ENCODE results near the gene EPB41. TPM values are rescaled to one million over a fixed set of nuclear protein-coding genes. Genes with fewer than 3 reads are reported as not detected.

The EPB41 gene
- total and polyA plus RNA-seq, 9 of the 15 experiments (the other 6 are each of a cell fraction or from before 2014, with no cell fraction given) = 3.7 to 213 (median 141) TPM

DNA sequence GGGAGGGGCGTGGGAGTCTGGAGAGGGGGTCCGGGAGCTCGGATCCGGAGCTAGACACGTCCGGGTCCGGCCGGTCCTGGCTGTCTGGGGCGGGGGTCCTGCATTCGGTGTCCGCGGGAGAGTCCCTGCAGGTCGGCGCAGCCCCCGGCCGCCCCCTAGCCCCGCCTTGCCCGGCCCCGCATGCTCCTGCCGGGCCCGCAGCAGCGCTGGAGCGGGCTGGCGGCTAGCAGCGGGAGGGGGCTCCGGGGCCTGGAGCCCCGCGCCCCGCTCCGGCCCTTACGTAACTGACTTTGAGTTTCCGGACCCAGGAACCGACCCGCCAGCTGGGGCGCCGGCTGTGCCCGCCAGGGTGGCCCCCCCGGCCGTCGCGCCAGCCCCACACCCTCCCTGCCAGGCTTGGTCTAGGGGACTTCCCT lies 26.9 kb upstream of the EPB41 start (continued):
- TF ChIP-seq, protein P1, sequence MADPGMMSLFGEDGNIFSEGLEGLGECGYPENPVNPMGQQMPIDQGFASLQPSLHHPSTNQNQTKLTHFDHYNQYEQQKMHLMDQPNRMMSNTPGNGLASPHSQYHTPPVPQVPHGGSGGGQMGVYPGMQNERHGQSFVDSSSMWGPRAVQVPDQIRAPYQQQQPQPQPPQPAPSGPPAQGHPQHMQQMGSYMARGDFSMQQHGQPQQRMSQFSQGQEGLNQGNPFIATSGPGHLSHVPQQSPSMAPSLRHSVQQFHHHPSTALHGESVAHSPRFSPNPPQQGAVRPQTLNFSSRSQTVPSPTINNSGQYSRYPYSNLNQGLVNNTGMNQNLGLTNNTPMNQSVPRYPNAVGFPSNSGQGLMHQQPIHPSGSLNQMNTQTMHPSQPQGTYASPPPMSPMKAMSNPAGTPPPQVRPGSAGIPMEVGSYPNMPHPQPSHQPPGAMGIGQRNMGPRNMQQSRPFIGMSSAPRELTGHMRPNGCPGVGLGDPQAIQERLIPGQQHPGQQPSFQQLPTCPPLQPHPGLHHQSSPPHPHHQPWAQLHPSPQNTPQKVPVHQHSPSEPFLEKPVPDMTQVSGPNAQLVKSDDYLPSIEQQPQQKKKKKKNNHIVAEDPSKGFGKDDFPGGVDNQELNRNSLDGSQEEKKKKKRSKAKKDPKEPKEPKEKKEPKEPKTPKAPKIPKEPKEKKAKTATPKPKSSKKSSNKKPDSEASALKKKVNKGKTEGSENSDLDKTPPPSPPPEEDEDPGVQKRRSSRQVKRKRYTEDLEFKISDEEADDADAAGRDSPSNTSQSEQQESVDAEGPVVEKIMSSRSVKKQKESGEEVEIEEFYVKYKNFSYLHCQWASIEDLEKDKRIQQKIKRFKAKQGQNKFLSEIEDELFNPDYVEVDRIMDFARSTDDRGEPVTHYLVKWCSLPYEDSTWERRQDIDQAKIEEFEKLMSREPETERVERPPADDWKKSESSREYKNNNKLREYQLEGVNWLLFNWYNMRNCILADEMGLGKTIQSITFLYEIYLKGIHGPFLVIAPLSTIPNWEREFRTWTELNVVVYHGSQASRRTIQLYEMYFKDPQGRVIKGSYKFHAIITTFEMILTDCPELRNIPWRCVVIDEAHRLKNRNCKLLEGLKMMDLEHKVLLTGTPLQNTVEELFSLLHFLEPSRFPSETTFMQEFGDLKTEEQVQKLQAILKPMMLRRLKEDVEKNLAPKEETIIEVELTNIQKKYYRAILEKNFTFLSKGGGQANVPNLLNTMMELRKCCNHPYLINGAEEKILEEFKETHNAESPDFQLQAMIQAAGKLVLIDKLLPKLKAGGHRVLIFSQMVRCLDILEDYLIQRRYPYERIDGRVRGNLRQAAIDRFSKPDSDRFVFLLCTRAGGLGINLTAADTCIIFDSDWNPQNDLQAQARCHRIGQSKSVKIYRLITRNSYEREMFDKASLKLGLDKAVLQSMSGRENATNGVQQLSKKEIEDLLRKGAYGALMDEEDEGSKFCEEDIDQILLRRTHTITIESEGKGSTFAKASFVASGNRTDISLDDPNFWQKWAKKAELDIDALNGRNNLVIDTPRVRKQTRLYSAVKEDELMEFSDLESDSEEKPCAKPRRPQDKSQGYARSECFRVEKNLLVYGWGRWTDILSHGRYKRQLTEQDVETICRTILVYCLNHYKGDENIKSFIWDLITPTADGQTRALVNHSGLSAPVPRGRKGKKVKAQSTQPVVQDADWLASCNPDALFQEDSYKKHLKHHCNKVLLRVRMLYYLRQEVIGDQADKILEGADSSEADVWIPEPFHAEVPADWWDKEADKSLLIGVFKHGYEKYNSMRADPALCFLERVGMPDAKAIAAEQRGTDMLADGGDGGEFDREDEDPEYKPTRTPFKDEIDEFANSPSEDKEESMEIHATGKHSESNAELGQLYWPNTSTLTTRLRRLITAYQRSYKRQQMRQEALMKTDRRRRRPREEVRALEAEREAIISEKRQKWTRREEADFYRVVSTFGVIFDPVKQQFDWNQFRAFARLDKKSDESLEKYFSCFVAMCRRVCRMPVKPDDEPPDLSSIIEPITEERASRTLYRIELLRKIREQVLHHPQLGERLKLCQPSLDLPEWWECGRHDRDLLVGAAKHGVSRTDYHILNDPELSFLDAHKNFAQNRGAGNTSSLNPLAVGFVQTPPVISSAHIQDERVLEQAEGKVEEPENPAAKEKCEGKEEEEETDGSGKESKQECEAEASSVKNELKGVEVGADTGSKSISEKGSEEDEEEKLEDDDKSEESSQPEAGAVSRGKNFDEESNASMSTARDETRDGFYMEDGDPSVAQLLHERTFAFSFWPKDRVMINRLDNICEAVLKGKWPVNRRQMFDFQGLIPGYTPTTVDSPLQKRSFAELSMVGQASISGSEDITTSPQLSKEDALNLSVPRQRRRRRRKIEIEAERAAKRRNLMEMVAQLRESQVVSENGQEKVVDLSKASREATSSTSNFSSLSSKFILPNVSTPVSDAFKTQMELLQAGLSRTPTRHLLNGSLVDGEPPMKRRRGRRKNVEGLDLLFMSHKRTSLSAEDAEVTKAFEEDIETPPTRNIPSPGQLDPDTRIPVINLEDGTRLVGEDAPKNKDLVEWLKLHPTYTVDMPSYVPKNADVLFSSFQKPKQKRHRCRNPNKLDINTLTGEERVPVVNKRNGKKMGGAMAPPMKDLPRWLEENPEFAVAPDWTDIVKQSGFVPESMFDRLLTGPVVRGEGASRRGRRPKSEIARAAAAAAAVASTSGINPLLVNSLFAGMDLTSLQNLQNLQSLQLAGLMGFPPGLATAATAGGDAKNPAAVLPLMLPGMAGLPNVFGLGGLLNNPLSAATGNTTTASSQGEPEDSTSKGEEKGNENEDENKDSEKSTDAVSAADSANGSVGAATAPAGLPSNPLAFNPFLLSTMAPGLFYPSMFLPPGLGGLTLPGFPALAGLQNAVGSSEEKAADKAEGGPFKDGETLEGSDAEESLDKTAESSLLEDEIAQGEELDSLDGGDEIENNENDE (IDR thresholded peaks at IDR 0.05; ENCODE audit: low read depth, low read length) = no peak
- no peak for TF ChIP-seq ZNF561 (CRISPR knock-in tag; conservative IDR thresholded peaks at IDR 0.05)
- no peak for TF ChIP-seq ZNF224 (CRISPR knock-in tag; IDR thresholded peaks at IDR 0.05)
- no peak for TF ChIP-seq BMI1 (IDR thresholded peaks at IDR 0.05; ENCODE audit: low read length)
- TF ChIP-seq RBBP5 (IDR thresholded peaks at IDR 0.05; ENCODE audit: borderline replicate concordance, insufficient read depth, low read length, poor library complexity, severe bottlenecking) = peak; percentile 74
- peak; percentile 26 for TF ChIP-seq KDM5B (IDR thresholded peaks at IDR 0.05; ENCODE audit: insufficient replicate concordance, low read depth, low read length)
- TF ChIP-seq SRF (CRISPR knock-in tag; IDR thresholded peaks at IDR 0.05) = no peak
- TF ChIP-seq NR1H2 (CRISPR knock-in tag; IDR thresholded peaks at IDR 0.05) = no peak
- no peak for TF ChIP-seq ARNT (IDR thresholded peaks at IDR 0.05)
- TF ChIP-seq ZNF436 (CRISPR knock-in tag; IDR thresholded peaks at IDR 0.05) = no peak
- TF ChIP-seq, protein P2, sequence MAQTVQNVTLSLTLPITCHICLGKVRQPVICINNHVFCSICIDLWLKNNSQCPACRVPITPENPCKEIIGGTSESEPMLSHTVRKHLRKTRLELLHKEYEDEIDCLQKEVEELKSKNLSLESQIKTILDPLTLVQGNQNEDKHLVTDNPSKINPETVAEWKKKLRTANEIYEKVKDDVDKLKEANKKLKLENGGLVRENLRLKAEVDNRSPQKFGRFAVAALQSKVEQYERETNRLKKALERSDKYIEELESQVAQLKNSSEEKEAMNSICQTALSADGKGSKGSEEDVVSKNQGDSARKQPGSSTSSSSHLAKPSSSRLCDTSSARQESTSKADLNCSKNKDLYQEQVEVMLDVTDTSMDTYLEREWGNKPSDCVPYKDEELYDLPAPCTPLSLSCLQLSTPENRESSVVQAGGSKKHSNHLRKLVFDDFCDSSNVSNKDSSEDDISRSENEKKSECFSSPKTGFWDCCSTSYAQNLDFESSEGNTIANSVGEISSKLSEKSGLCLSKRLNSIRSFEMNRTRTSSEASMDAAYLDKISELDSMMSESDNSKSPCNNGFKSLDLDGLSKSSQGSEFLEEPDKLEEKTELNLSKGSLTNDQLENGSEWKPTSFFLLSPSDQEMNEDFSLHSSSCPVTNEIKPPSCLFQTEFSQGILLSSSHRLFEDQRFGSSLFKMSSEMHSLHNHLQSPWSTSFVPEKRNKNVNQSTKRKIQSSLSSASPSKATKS (CRISPR knock-in tag; IDR thresholded peaks at IDR 0.05) = no peak
- TF ChIP-seq TAF9B (IDR thresholded peaks at IDR 0.05; ENCODE audit: partially characterized antibody) = no peak
- TF ChIP-seq BRF1 (IDR thresholded peaks at IDR 0.05; ENCODE audit: borderline replicate concordance, extremely low read depth, insufficient read length) = no peak
- no peak for TF ChIP-seq TBP (optimal IDR thresholded peaks at IDR 0.05; ENCODE audit: low read depth, low read length)
- TF ChIP-seq MAFG (tag; conservative IDR thresholded peaks at IDR 0.05) = no peak
- no peak for TF ChIP-seq CC2D1A (IDR thresholded peaks at IDR 0.05)
